SH-SY5Y (cell line): ENCODE data around the gene BMI1.

ENCODE experiments used
- GATA2 ChIP-seq: IDR thresholded peaks from 2 replicates; pipeline ENCODE4 v1.6.1; 2011; ENCODE audit warnings: mild to moderate bottlenecking, low read depth, low read length
- GATA3 ChIP-seq: IDR thresholded peaks from 2 replicates; pipeline ENCODE4 v1.6.1; 2011; ENCODE audit warnings: low read depth, mild to moderate bottlenecking, low read length, moderate library complexity

Gene BMI1

GRCh38 chr10:22325272-22326144, 4.6 kb downstream of the BMI1 start:
- TF ChIP-seq GATA2: no peak
- TF ChIP-seq GATA3: no peak

GRCh38 chr10:22326145-22326702, 5.3 kb downstream of the BMI1 start:
- TF ChIP-seq GATA2 (no peak), GATA3 (no peak)

- TF ChIP-seq GATA2: no peak
These were observed 8.3 kb downstream of the BMI1 start for GRCh38 chr10:22329150-22329549.

- no peak for TF ChIP-seq GATA2
- no peak for TF ChIP-seq GATA3
These were observed 11.3 kb downstream of the BMI1 start for GRCh38 chr10:22332116-22332692.

- TF ChIP-seq GATA3 (no peak), GATA2 (no peak)
These were observed 12.5 kb downstream of the BMI1 start for GRCh38 chr10:22333167-22333974.

- no peak for TF ChIP-seq GATA2
These were observed 13.0 kb downstream of the BMI1 start for GRCh38 chr10:22333975-22334282.

- no peak for TF ChIP-seq GATA2
- TF ChIP-seq GATA3: no peak
These were observed 13.7 kb downstream of the BMI1 start for GRCh38 chr10:22334414-22335172.

GRCh38 chr10:22335173-22335933, 14.5 kb downstream of the BMI1 start:
- TF ChIP-seq GATA3: no peak
- no peak for TF ChIP-seq GATA2

GRCh38 chr10:22338185-22338900, 17.4 kb downstream of the BMI1 start:
- TF ChIP-seq GATA2: no peak
- TF ChIP-seq GATA3: no peak

GRCh38 chr10:22338931-22339330, 18.0 kb downstream of the BMI1 start:
- TF ChIP-seq GATA3 (no peak), GATA2 (no peak)

GRCh38 chr10:22339761-22340328, 18.9 kb downstream of the BMI1 start:
- TF ChIP-seq GATA2: no peak
- no peak for TF ChIP-seq GATA3
